IMR-90 (cell line): ENCODE measurements around the gene TMEM143. TPM values are rescaled to one million over a fixed set of nuclear protein-coding genes. Genes with fewer than 3 reads are reported as not detected.

Experiments used
- ATAC-seq: fragments of 200-7000 bp; cut with Tn5 transposase; 2 replicates; pipeline ENCODE4 v1.9.1; 2020; ENCODE audit warnings: low read depth, mild to moderate bottlenecking, moderate library complexity
- BruUV-seq: library from RNA; stranded (reverse); fragments of 400-500 nt; replicated peaks from 2 replicates; lab custom pipeline; 2021; lab: Mats Ljungman, UMichigan
- CTCF ChIA-PET: fragments of 300-600 bp; formaldehyde crosslinking; extraction: SDS; loops from one replicate; lab custom pipeline; 2021; ENCODE audit warnings: antibody characterized with exemption; lab: Yijun Ruan, JAX
- POLR2A ChIA-PET: fragments of 300-600 bp; sonication (Branson Sonifier 250); formaldehyde crosslinking; loops from one replicate; lab custom pipeline; 2022; ENCODE audit warnings: antibody characterized with exemption; ENCODE audit not compliant: unreplicated experiment; lab: Charles Lee
- DNase-seq: peaks from one replicate; pipeline ENCODE4 v3.0.0; 2013
- H2AFZ ChIP-seq: replicated peaks from 2 replicates; pipeline ENCODE3; 2013; ENCODE audit warnings: low read length, mild to moderate bottlenecking; ENCODE audit not compliant: poor library complexity
- H2AK5ac ChIP-seq: 2 replicates; pipeline ENCODE4 v1.6.1; 2013; ENCODE audit warnings: low read depth, low read length, inconsistent platforms
- H2AK9ac ChIP-seq: replicated peaks from 2 replicates; pipeline ENCODE3; 2013; ENCODE audit warnings: mild to moderate bottlenecking, low read depth, low read length, moderate library complexity; ENCODE audit not compliant: poor library complexity
- H2BK120ac ChIP-seq: 2 replicates; pipeline ENCODE4 v1.6.1; 2013; ENCODE audit warnings: low read depth, low read length, inconsistent platforms
- H2BK15ac ChIP-seq: 3 replicates; pipeline ENCODE4 v1.6.1; 2013; ENCODE audit warnings: low read depth, low read length, inconsistent platforms
- H2BK20ac ChIP-seq: 2 replicates; pipeline ENCODE4 v1.6.1; 2013; ENCODE audit warnings: low read depth, mild to moderate bottlenecking, inconsistent platforms, low read length, moderate library complexity
- H2BK5ac ChIP-seq: 2 replicates; pipeline ENCODE4 v1.6.1; 2013; ENCODE audit warnings: mild to moderate bottlenecking, low read depth, low read length, inconsistent platforms; ENCODE audit not compliant: poor library complexity, severe bottlenecking
- H3K14ac ChIP-seq: replicated peaks from 2 replicates; pipeline ENCODE4 v1.6.1; 2013; ENCODE audit warnings: low read depth, low read length, inconsistent platforms
- H3K18ac ChIP-seq: 2 replicates; pipeline ENCODE4 v1.6.1; 2013; ENCODE audit warnings: low read depth, low read length, control low read depth
- H3K23ac ChIP-seq: 2 replicates; pipeline ENCODE4 v1.6.1; 2013; ENCODE audit warnings: low read depth, low read length, inconsistent platforms
- H3K27ac ChIP-seq: 2 replicates; pipeline ENCODE4 v1.5.1; 2013; ENCODE audit warnings: mild to moderate bottlenecking, control low read depth, low read length; ENCODE audit not compliant: insufficient read depth
- H3K27me3 ChIP-seq: 2 replicates; pipeline ENCODE4 v1.6.1; 2013; ENCODE audit warnings: low read length; ENCODE audit not compliant: control insufficient read depth, insufficient read depth
- H3K36me3 ChIP-seq: 2 replicates; pipeline ENCODE4 v1.6.1; 2013; ENCODE audit warnings: low read length, mixed read lengths; ENCODE audit not compliant: control insufficient read depth, insufficient read depth
- H3K4ac ChIP-seq: 2 replicates; pipeline ENCODE4 v1.6.1; 2013; ENCODE audit warnings: low read depth, low read length, inconsistent platforms
- H3K4me1 ChIP-seq: 2 replicates; pipeline ENCODE4 v1.6.1; 2013; ENCODE audit warnings: low read length, mixed read lengths; ENCODE audit not compliant: control insufficient read depth, insufficient read depth
- H3K4me2 ChIP-seq: 2 replicates; pipeline ENCODE4 v1.6.1; 2013; ENCODE audit warnings: low read depth, mild to moderate bottlenecking, control low read depth, low read length, moderate library complexity
- H3K4me3 ChIP-seq: 2 replicates; pipeline ENCODE4 v1.5.1; 2013; ENCODE audit warnings: low read depth, mild to moderate bottlenecking, control low read depth, low read length, moderate library complexity; ENCODE audit not compliant: insufficient read depth
- H3K56ac ChIP-seq: 2 replicates; pipeline ENCODE4 v1.6.1; 2013; ENCODE audit warnings: low read length, inconsistent platforms; ENCODE audit not compliant: insufficient read depth; ENCODE audit errors: extremely low read depth
- H3K79me1 ChIP-seq, 2 experiments: 2 replicates each; pipeline ENCODE4 v1.6.1; 2013; ENCODE audit warnings: low read length in 2 of 2, inconsistent platforms in 1 of 2, low read depth in 1 of 2
- H3K9ac ChIP-seq: 2 replicates; pipeline ENCODE4 v1.6.1; 2013; ENCODE audit warnings: low read depth, low read length, control low read depth
- H3K9me1 ChIP-seq: 2 replicates; pipeline ENCODE4 v1.6.1; 2013; ENCODE audit warnings: low read length, inconsistent platforms; ENCODE audit not compliant: insufficient read depth
- H3K9me3 ChIP-seq: 2 replicates; pipeline ENCODE4 v1.6.1; 2013; ENCODE audit warnings: low read length; ENCODE audit not compliant: control insufficient read depth, insufficient read depth
- H4K20me1 ChIP-seq: 2 replicates; pipeline ENCODE4 v1.6.1; 2013; ENCODE audit warnings: low read length, inconsistent platforms; ENCODE audit not compliant: insufficient read depth
- H4K5ac ChIP-seq: 2 replicates; pipeline ENCODE4 v1.6.1; 2013; ENCODE audit warnings: mild to moderate bottlenecking, low read depth, low read length, control low read depth
- H4K8ac ChIP-seq, 2 experiments: 2 replicates each; pipeline ENCODE4 v1.6.1; 2013; ENCODE audit warnings: low read depth in 2 of 2, low read length in 2 of 2, control low read depth in 1 of 2, inconsistent platforms in 1 of 2
- H4K91ac ChIP-seq: 2 replicates; pipeline ENCODE4 v1.6.1; 2013; ENCODE audit warnings: low read depth, low read length, inconsistent platforms; ENCODE audit not compliant: insufficient read depth
- MAFK ChIP-seq: IDR thresholded peaks from 2 replicates; pipeline ENCODE4 v1.6.1; 2012; ENCODE audit warnings: low read depth, low read length, improper control_type of control experiment
- RAD21 ChIP-seq: IDR thresholded peaks from 2 replicates; pipeline ENCODE4 v1.6.1; 2012; ENCODE audit warnings: low read length, improper control_type of control experiment
- RFX5 ChIP-seq: IDR thresholded peaks from 2 replicates; pipeline ENCODE4 v1.8.0; 2012; ENCODE audit warnings: low read depth, mild to moderate bottlenecking, low read length, moderate library complexity
- USF2 ChIP-seq: fragments of 150-350 bp; IDR thresholded peaks from 2 replicates; pipeline ENCODE4 v1.6.1; 2017; ENCODE audit warnings: mild to moderate bottlenecking, antibody characterized with exemption, low read length, low read depth
- WGBS, 2 experiments: methylation state at CpG; one replicate each; pipeline versions ENCODE4 v1.1.5 to v1.1.7; 2013; ENCODE audit warnings: missing lambda C conversion rate in 2 of 2; ENCODE audit not compliant: insufficient read length in 1 of 2; ENCODE audit errors: extremely low coverage in 2 of 2; 5-methylcytosine and 5-hydroxymethylcytosine counted together
- dilution Hi-C: fragments of 300-500 bp; cut with HindIII; formaldehyde crosslinking; loops from one replicate; pipeline ENCODE4 v1.14.3; 2018; ENCODE audit warnings: low sequenced_read_pairs; ENCODE audit not compliant: unreplicated experiment
- in situ Hi-C: fragments of 300-500 bp; cut with MboI; formaldehyde crosslinking; loops from 3 replicates; pipeline ENCODE4 v1.14.3; 2019; ENCODE audit warnings: low sequenced_read_pairs, inconsistent platforms, mixed read lengths
- intact Hi-C: fragments of 100-400 bp; cut with micrococcal nuclease; formaldehyde crosslinking; loops from 2 replicates; pipeline ENCODE4 v1.10.0; 2022
- polyA plus RNA-seq, 3 experiments: library from polyadenylated mRNA; depleted of rRNA; stranded (reverse); fragments of >200 nt; gene quantifications; 2 replicates each; pipeline ENCODE4 v1.2.3, GENCODE V29; 2012; ENCODE audit warnings: low replicate concordance in 1 of 3
- total RNA-seq: library from RNA; depleted of rRNA; stranded (reverse); fragments of >200 nt; gene quantifications from 2 replicates; pipeline ENCODE4 v1.2.3, GENCODE V29; 2012
- TF ChIP-seq, protein P1 (sequence below): conservative IDR thresholded peaks from 2 replicates; pipeline ENCODE4 v1.5.1; 2012; ENCODE audit warnings: mild to moderate bottlenecking, low read depth, low read length, improper control_type of control experiment

Gene TMEM143
- total and polyA plus RNA-seq, 2 of the 4 experiments (the other 2 are of a cell fraction) = 1.3 to 7.6 TPM

DNA sequence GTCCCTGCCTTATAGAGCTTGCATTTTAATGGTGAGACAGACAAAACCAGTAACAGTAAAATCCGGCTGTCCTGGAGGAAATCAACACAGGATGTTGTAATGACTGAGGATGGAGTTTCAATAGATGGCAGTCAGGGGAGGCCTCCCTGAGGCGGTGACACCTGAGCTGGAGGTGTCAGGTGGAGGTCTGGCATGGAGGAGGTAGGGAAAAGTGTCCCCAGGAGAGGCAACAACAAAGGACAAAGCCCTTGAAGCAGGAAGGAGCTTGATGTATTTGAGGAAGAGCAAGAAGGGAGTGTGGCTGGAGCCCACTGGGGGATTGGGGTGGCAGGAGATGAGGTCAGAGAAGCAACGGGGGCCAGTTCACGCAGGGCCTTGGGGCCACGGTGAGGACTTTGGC is 37.5 kb upstream of the TMEM143 start:
- Histone ChIP-seq H3K9me3 (no peaks in the 10 kb centered on the region), H4K5ac (no peak overlapping the region), H2BK5ac (no peak overlapping the region), H3K4me1 (no peaks in the 10 kb centered on the region), H3K79me1 (no peaks in the 10 kb centered on the region), H3K14ac (no peak overlapping the region), H2AK9ac (no peak overlapping the region), H2BK120ac (no peak overlapping the region), H4K91ac (no peak overlapping the region), H3K27ac (no peak overlapping the region), H2BK20ac (no peak overlapping the region), H2AK5ac (no peak overlapping the region), H2BK15ac (no peak overlapping the region), H3K4me3 (no peak overlapping the region), H3K4ac (no peak overlapping the region), H4K8ac (no peak overlapping the region), H3K56ac (no peak overlapping the region), H3K4me2 (no peak overlapping the region), H3K23ac (no peak overlapping the region), H2AFZ (no peak overlapping the region), H3K9me1 (peaks cover 3% of the 10 kb centered on the region; the same call in 1 of the 2 replicates), H3K27me3 (peaks cover 19% of the 10 kb centered on the region), H3K36me3 (no peaks in the 10 kb centered on the region), H3K18ac (no peak overlapping the region), H4K20me1 (no peaks in the 10 kb centered on the region; the same call in 1 of the 2 replicates), H3K9ac (no peak overlapping the region)
- dilution Hi-C loops = no loop called here
- POLR2A ChIA-PET = no interaction called here
- DNase-seq = no peak
- TF ChIP-seq MAFK (no peak), RAD21 (no peak), RFX5 (no peak), USF2 (no peak)
- TF ChIP-seq, protein P1, sequence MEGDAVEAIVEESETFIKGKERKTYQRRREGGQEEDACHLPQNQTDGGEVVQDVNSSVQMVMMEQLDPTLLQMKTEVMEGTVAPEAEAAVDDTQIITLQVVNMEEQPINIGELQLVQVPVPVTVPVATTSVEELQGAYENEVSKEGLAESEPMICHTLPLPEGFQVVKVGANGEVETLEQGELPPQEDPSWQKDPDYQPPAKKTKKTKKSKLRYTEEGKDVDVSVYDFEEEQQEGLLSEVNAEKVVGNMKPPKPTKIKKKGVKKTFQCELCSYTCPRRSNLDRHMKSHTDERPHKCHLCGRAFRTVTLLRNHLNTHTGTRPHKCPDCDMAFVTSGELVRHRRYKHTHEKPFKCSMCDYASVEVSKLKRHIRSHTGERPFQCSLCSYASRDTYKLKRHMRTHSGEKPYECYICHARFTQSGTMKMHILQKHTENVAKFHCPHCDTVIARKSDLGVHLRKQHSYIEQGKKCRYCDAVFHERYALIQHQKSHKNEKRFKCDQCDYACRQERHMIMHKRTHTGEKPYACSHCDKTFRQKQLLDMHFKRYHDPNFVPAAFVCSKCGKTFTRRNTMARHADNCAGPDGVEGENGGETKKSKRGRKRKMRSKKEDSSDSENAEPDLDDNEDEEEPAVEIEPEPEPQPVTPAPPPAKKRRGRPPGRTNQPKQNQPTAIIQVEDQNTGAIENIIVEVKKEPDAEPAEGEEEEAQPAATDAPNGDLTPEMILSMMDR = no peak
- BruUV-seq = no TSS peak
- CTCF ChIA-PET = no interaction called here
- in situ Hi-C loops = no loop called here
- WGBS, 2 experiments = 75% methylated on average over 3 of the region's 5 CpGs; no CpG with 5 or more reads in 1 of the 2 experiments
- intact Hi-C loops = no loop called here
- no peak for ATAC-seq
